C4-2B (cell line): ENCODE results near the gene TMEM132E.

Experiments used
- ZFX ChIP-seq: fragments of 450-650 bp; IDR thresholded peaks from 2 replicates; pipeline ENCODE4 v1.6.1; 2017
- TF ChIP-seq, protein P1 (sequence below): fragments of 450-650 bp; conservative IDR thresholded peaks from 2 replicates; pipeline ENCODE4 v1.5.1; 2017; ENCODE audit warnings: mild to moderate bottlenecking

DNA sequence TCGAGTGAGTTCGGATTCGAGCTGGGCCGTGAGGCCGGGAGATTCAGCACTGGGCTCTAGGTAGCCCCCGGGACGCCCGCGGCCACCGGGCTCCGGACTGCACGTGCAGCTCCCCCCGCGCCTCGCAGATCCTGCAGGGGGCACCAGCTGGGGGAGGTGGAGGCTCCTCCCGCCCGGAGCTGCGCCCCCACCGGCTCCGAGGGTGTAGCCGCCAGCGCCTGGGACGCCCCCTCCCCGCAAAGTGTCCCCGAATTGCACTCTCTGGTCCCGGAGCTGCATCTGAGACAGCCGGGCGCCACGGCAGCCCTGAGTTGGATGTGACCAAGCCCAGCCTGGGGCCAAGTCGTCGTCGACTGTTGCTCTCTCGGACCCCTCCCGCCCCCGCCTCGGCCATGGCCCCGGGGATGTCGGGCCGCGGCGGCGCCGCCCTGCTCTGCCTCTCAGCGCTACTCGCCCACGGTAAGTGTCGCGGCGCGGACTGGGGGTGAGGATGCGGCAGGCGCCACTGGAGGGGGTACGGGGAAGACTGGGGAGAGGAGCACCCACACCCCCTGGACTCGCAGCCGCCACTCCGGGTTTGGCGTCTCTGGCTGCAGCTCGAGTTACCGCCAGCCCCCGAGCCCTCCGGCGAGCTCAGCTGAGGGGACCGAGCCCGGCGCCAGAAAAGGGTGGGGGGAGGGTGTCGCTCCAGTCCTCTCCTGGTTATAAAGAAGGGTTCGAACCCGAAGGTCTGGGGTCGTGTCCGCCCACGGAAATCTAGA, 1.5 kb downstream of the TMEM132E start:
- TF ChIP-seq, protein P1, sequence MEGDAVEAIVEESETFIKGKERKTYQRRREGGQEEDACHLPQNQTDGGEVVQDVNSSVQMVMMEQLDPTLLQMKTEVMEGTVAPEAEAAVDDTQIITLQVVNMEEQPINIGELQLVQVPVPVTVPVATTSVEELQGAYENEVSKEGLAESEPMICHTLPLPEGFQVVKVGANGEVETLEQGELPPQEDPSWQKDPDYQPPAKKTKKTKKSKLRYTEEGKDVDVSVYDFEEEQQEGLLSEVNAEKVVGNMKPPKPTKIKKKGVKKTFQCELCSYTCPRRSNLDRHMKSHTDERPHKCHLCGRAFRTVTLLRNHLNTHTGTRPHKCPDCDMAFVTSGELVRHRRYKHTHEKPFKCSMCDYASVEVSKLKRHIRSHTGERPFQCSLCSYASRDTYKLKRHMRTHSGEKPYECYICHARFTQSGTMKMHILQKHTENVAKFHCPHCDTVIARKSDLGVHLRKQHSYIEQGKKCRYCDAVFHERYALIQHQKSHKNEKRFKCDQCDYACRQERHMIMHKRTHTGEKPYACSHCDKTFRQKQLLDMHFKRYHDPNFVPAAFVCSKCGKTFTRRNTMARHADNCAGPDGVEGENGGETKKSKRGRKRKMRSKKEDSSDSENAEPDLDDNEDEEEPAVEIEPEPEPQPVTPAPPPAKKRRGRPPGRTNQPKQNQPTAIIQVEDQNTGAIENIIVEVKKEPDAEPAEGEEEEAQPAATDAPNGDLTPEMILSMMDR: no peak; the same call in 1 of the 2 replicates
- TF ChIP-seq ZFX: no peak
